ENCODE measurements around the gene CTPS2. TPM values are rescaled to one million over a fixed set of nuclear protein-coding genes. Genes with fewer than 3 reads are reported as not detected.

Gene CTPS2, protein sequence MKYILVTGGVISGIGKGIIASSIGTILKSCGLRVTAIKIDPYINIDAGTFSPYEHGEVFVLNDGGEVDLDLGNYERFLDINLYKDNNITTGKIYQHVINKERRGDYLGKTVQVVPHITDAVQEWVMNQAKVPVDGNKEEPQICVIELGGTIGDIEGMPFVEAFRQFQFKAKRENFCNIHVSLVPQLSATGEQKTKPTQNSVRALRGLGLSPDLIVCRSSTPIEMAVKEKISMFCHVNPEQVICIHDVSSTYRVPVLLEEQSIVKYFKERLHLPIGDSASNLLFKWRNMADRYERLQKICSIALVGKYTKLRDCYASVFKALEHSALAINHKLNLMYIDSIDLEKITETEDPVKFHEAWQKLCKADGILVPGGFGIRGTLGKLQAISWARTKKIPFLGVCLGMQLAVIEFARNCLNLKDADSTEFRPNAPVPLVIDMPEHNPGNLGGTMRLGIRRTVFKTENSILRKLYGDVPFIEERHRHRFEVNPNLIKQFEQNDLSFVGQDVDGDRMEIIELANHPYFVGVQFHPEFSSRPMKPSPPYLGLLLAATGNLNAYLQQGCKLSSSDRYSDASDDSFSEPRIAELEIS
- 8.9 and 9.0 TPM in 2 replicates for total RNA-seq

DNA sequence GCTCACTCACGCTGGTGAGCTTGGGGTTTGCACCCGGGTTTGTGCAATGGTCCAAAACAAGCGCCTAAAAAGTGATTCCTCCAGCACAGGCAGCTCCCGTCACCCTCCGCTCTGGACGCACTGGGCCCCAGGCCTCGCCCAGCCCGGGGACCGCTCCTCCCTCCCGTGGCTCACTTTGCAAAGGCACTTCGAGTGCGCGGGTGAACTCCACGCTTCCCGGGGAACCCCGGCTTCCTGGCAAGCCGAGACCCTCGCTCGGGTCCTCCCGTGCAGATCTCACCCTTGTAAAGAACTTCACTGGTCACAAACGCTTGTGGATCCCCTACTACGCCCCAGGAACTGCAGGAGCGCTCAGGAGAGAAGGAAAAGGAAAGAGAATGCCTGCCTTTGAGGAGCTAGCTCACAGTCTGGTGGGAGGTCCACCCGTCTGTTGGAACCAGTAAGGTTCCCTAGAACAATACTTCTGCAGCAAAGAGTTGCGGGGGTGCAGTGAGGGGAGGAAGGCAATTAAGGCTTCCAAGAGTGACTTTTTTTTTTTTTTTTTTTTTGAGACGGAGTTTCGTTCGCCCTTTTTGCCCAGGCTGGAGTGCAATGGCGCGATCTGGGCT, at the start of gene CTPS2:
TSS of gene CTPS2 (minus strand) at position 122 of the 608 bp plus-strand sequence. CDS start 9,767 bp downstream, outside the sequence.

DNA sequence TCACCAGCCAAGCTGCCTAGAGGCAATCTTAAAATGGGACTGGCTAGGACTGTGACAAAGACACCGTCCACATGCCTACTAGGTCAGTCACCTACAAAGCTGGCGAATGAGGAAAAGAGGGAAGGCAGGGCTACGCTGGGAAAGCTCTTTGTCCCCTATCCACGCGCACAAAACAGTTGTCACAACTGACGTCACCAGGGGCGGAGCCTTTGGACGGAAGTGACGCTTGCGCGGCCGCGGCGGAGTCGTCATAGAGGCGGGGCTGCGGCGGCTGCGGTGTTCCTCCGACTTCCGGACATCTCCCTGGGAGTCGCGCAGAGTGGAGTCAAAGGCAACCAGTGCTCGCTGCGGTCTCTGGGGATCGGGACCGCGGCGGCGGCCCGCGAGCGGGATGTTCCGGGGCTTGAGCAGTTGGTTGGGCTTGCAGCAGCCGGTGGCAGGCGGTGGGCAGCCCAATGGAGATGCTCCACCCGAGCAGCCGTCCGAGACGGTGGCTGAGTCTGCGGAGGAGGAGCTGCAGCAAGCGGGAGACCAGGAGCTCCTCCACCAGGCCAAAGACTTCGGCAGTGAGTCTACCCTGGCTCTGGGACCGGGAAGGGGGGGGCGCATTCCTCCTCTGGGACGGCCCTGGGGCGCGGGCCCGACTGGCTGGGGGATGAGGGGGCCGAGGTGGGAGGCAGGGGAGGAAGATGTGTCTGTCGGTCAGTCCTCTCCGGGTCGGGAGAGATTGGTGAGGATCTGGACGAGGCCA, 7.0 kb upstream of the CTPS2 start, which contains the start of gene SYAP1:
TSS of gene SYAP1 (plus strand) at position 279 of the 751 bp plus-strand sequence. CDS start at position 392, 113 bp downstream.

DNA sequence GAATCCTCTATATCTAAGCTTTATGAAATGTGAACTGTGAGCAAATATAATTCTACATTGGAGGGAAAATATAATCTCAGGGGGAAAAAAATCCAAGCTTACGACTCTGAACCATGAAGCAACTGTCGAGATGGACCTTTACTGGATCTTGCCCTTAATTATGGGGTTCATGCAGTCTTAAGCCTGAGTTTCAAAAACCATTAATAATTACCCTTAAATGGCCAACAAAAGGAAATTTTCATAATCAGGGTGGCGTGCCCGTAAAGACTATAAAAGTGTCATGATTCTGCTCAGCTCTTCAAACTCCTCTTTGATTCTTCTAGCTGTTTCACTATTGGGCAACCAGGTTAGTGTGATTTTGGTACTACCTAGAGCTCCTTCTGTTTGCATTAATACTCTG, 62.6 kb downstream of the CTPS2 start, which contains the start of gene S100G:
TSS of gene S100G (plus strand) at position 301 of the 400 bp plus-strand sequence. CDS start 849 bp downstream, outside the sequence.

Other genes with a start within 250 kb of the CTPS2 start
- not detected in 2 replicates for gene S100G, start 62.5 kb downstream of the CTPS2 start, total RNA-seq
- 35.1 and 38.4 TPM in 2 replicates for gene SYAP1, start 6.9 kb upstream of the CTPS2 start, total RNA-seq
- 5.2 and 5.8 TPM in 2 replicates for gene TXLNG, start 73.8 kb upstream of the CTPS2 start, total RNA-seq
- 135 and 173 TPM in 2 replicates for gene RBBP7, start 157.7 kb upstream of the CTPS2 start, total RNA-seq
- 0.37 and 0.40 TPM in 2 replicates for gene REPS2, start 234.0 kb upstream of the CTPS2 start, total RNA-seq